Activated CD4-positive, alpha-beta memory T cell treated with anti-CD3 and anti-CD28 coated beads, Interleukin-2, amount 10 ng/mL, durations not matched to agents 7 days and 5 days (primary cell): Measurements from ENCODE around the gene EEPD1. TPM values are rescaled to one million over a fixed set of nuclear protein-coding genes. Genes with fewer than 3 reads are reported as not detected.
"Not testable (repeated sequence)": the region's sequence is repeated elsewhere in the genome, so short reads cannot be mapped to it uniquely, and the experiment has no call there.

Source experiments
- CTCF ChIA-PET: fragments of 350-600 bp; sonication (Branson Sonifier 250); formaldehyde crosslinking; loops from one replicate; lab custom pipeline; 2021; ENCODE audit warnings: antibody characterized with exemption, inconsistent platforms; lab: Charles Lee
- POLR2A ChIA-PET: fragments of 350-600 bp; sonication (Branson Sonifier 250); formaldehyde crosslinking; loops from one replicate; lab custom pipeline; 2021; ENCODE audit warnings: antibody characterized with exemption; lab: Charles Lee
- DNase-seq: peaks from one replicate; pipeline ENCODE4 v3.0.0-alpha.2; 2020
- H3K27ac Mint-ChIP-seq: one replicate; pipeline ENCODE4 v1.8.0; 2021; ENCODE audit warnings: mild to moderate bottlenecking, mixed read lengths
- H3K27me3 Mint-ChIP-seq: one replicate; pipeline ENCODE4 v1.8.0; 2021; ENCODE audit warnings: mixed read lengths
- H3K36me3 Mint-ChIP-seq: one replicate; pipeline ENCODE4 v1.8.0; 2021; ENCODE audit warnings: low read depth, mixed read lengths
- H3K4me1 Mint-ChIP-seq: one replicate; pipeline ENCODE4 v1.8.0; 2021; ENCODE audit warnings: mixed read lengths
- H3K4me3 Mint-ChIP-seq: one replicate; pipeline ENCODE4 v1.8.0; 2021; ENCODE audit warnings: mild to moderate bottlenecking, mixed read lengths
- H3K9me3 Mint-ChIP-seq: one replicate; pipeline ENCODE4 v1.8.0; 2021; ENCODE audit warnings: mixed read lengths
- total RNA-seq, 2 experiments: library from RNA; stranded (reverse); gene quantifications; one replicate each; pipeline ENCODE4 v1.2.3, GENCODE V29; 2021

EEPD1 gene
- total RNA-seq, 2 experiments from 2014 or later, result 6.5 to 8.5 TPM

DNA sequence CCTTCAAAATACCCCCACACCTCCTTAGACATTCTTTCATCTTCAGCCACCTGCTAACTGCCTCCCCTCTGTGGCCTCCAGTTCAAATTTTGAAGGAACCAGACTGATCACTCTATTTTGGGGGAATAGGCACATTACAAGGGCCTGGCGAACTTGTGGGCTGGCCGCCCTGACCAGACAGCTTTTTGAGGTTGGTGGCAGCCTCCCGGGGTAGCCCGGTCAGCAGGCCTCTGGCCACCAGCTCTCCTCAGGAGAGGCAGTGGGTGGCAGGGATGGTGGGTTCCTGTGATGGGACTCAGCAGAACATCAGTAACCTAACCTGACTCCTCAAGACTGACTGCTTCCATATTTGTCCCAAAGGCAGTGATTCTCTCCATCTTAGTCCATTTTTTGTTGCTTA is 17.4 kb upstream of the EEPD1 start:
- H3K27ac Mint-ChIP-seq, result no peak overlapping the region

DNA sequence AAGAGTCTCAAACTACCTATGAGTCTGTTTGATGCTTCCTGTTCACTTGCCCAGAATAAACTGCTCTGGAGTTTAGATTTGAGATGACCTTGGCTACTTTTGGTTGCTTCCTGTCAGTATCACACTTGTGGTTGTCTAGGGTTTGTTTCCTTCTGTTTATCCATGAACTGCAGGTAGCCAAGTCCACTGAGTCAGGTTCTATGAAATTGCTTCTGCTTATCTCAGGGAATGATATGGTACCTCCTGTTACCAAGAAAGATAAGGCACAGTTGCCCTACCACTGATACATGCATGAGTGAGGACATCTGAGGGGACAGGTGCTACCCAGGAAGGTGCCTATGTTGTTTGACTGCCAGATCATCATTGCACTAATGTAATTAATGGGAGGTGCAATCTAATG is 15.8 kb upstream of the EEPD1 start:
- Mint-ChIP-seq H3K9me3 (no peaks in the 10 kb centered on the region), H3K4me3 (no peak overlapping the region), H3K4me1 (peaks cover 4% of the 10 kb centered on the region), H3K27me3 (peaks cover 3% of the 10 kb centered on the region), H3K27ac (no peak overlapping the region), H3K36me3 (no peaks in the 10 kb centered on the region)
- ChIA-PET POLR2A (no interaction called here), CTCF (no interaction called here)
- DNase-seq, result no peak

More for the DNA sequence above, 17.4 kb upstream of the EEPD1 start:
- Mint-ChIP-seq H3K4me3 (no peak overlapping the region), H3K36me3 (no peaks in the 10 kb centered on the region), H3K27me3 (peaks cover 3% of the 10 kb centered on the region), H3K9me3 (no peaks in the 10 kb centered on the region), H3K4me1 (peaks cover 4% of the 10 kb centered on the region)
- ChIA-PET CTCF (no interaction called here), POLR2A (no interaction called here)
- no peak for DNase-seq

GRCh38 chr7:36137754-36138153 is 15.3 kb upstream of the EEPD1 start:
- ChIA-PET CTCF (no interaction called here), POLR2A (no interaction called here)
- Mint-ChIP-seq H3K4me3 (no peak overlapping the region), H3K36me3 (no peaks in the 10 kb centered on the region), H3K9me3 (no peaks in the 10 kb centered on the region), H3K27me3 (peaks cover 3% of the 10 kb centered on the region), H3K4me1 (peaks cover 4% of the 10 kb centered on the region), H3K27ac (no peak overlapping the region)
- DNase-seq, result no peak

DNA sequence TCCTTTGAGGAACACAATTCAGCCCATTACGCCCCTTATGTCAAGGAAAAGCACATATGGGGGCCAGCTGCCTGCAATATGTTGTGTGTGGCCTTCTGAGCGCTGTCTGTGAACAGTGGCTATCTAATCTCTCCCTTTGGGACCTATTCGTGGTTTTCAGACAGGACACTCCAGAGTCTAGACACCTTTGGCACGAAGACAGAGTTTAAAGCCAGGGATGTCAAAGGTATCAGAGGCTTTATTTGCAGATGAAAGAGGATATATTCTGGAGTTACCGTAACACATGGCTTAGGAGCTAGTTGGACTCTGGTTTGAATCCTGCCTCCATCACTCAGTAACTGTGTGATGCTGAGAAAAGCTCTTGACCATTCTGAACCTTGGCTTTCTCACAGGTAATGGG is 14.8 kb upstream of the EEPD1 start:
- ChIA-PET POLR2A (no interaction called here), CTCF (interaction anchor here (0.9 kb wide), 1 partner anchor 13 kb away, joined by 3 read pairs; no protein-coding TSS in a partner anchor)
- no peak for DNase-seq
- no peak overlapping the region for H3K27ac Mint-ChIP-seq
- H3K27me3 Mint-ChIP-seq, result peaks cover 3% of the 10 kb centered on the region
- no peaks in the 10 kb centered on the region for H3K9me3 Mint-ChIP-seq
- peaks cover 4% of the 10 kb centered on the region for H3K4me1 Mint-ChIP-seq
- H3K4me3 Mint-ChIP-seq, result no peak overlapping the region
- no peaks in the 10 kb centered on the region for H3K36me3 Mint-ChIP-seq

GRCh38 chr7:36141351-36141750 is 11.7 kb upstream of the EEPD1 start:
- no peak overlapping the region for H3K4me3 Mint-ChIP-seq

DNA sequence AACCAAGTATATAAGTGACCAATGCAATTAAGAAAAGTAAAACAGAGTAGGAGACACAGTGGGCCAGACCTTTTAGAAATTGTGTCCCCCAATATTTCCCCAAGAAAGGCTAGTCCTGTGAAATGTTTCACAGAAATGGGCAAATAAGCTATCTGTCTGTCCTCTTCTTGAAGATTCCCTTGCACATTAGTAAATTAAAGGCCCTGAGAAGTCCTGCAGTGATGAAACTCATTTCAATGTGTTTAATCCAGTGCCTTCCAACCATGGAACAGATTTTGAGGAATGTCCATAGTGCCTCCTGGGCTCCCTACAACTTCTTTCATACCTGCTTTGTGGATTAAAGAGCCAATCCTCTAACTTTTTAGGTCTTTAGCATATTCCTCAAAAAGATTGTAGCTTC is 11.2 kb upstream of the EEPD1 start:
- Mint-ChIP-seq H3K27me3 (peaks cover 11% of the 10 kb centered on the region), H3K9me3 (no peaks in the 10 kb centered on the region), H3K36me3 (no peaks in the 10 kb centered on the region), H3K4me1 (peaks cover 4% of the 10 kb centered on the region), H3K27ac (no peak overlapping the region), H3K4me3 (no peak overlapping the region)
- CTCF ChIA-PET, result interaction anchor here (1.6 kb wide), 1 partner anchor 9 kb away, joined by 4 read pairs; no protein-coding TSS in a partner anchor
- POLR2A ChIA-PET, result no interaction called here
- DNase-seq, result no peak

More at GRCh38 chr7:36141351-36141750, 11.7 kb upstream of the EEPD1 start:
- ChIA-PET POLR2A (no interaction called here), CTCF (interaction anchor here (1.6 kb wide), 1 partner anchor 9 kb away, joined by 4 read pairs; no protein-coding TSS in a partner anchor)
- no peak for DNase-seq
- Mint-ChIP-seq H3K27me3 (peaks cover 11% of the 10 kb centered on the region), H3K27ac (no peak overlapping the region), H3K9me3 (no peaks in the 10 kb centered on the region), H3K4me1 (peaks cover 4% of the 10 kb centered on the region), H3K36me3 (no peaks in the 10 kb centered on the region)

- CTCF ChIA-PET, result no interaction called here
- H3K9me3 Mint-ChIP-seq, result peaks cover 4% of the 10 kb centered on the region
- H3K27ac Mint-ChIP-seq, result no peak overlapping the region
- H3K27me3 Mint-ChIP-seq, result peaks cover 13% of the 10 kb centered on the region
- no peaks in the 10 kb centered on the region for H3K4me1 Mint-ChIP-seq
- POLR2A ChIA-PET, result interaction anchor here (1.3 kb wide), 1 partner anchor 143 kb away, joined by 3 read pairs; no protein-coding TSS in a partner anchor
- no peak overlapping the region for H3K4me3 Mint-ChIP-seq
- no peaks in the 10 kb centered on the region for H3K36me3 Mint-ChIP-seq
- no peak for DNase-seq
Measured at GRCh38 chr7:36144189-36144588, 8.9 kb upstream of the EEPD1 start.

- Mint-ChIP-seq H3K4me3 (no peak overlapping the region), H3K4me1 (no peaks in the 10 kb centered on the region), H3K27me3 (peaks cover 12% of the 10 kb centered on the region), H3K9me3 (peaks cover 4% of the 10 kb centered on the region), H3K27ac (no peak overlapping the region), H3K36me3 (no peaks in the 10 kb centered on the region)
- POLR2A ChIA-PET, result no interaction called here
- CTCF ChIA-PET, result no interaction called here
- DNase-seq, result no peak
Measured at GRCh38 chr7:36145686-36146085, 7.4 kb upstream of the EEPD1 start.

- H3K36me3 Mint-ChIP-seq, result no peaks in the 10 kb centered on the region
- H3K9me3 Mint-ChIP-seq, result peaks cover 4% of the 10 kb centered on the region
- ChIA-PET POLR2A (no interaction called here), CTCF (no interaction called here)
- peaks cover 12% of the 10 kb centered on the region for H3K27me3 Mint-ChIP-seq
- H3K4me1 Mint-ChIP-seq, result peaks cover 3% of the 10 kb centered on the region
- no peak overlapping the region for H3K27ac Mint-ChIP-seq
- DNase-seq, result no peak
- H3K4me3 Mint-ChIP-seq, result no peak overlapping the region
Measured at GRCh38 chr7:36147361-36147760, 5.7 kb upstream of the EEPD1 start.

DNA sequence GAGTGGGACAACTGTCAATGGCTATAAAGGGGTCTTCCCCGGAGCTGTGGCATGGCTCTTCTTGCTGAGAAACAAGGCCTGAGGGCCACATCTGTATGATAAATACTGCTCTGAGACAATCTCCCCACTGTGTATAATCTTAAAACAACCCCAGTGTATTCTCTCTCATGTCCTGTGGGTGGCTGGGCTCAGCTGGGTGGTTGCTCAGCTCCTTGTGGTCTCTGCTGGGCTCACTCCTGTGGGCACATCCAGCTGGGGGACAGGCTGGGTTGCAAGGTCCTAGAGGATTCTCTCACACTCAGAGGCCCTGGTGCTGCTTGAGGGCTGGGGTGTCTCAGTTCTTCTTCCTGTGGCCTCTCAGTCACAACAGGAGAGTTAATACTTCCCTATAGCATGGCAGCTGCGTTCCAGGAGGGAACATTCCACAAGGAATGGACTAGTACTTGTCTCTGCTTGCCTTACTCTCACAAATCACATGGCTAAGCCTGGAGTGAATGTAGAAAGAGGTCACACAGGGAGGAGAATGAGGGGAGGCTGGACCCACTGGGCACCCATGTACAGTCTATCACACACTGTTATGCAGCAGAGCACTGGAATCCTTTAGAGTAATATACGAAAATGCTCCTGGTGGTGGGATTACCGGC is 4.5 kb upstream of the EEPD1 start:
- Mint-ChIP-seq H3K4me3 (no peak overlapping the region), H3K27ac (no peak overlapping the region), H3K36me3 (no peaks in the 10 kb centered on the region), H3K9me3 (peaks cover 4% of the 10 kb centered on the region), H3K27me3 (peaks cover 12% of the 10 kb centered on the region), H3K4me1 (peaks cover 5% of the 10 kb centered on the region)
- CTCF ChIA-PET, result no interaction called here
- POLR2A ChIA-PET, result no interaction called here
- no peak for DNase-seq

- H3K4me3 Mint-ChIP-seq, H3K36me3 Mint-ChIP-seq, H3K27ac Mint-ChIP-seq, POLR2A ChIA-PET, CTCF ChIA-PET, H3K9me3 Mint-ChIP-seq, DNase-seq: not testable (repeated sequence)
- Mint-ChIP-seq H3K27me3 (peaks cover 12% of the 10 kb centered on the region), H3K4me1 (peaks cover 11% of the 10 kb centered on the region)
Measured at GRCh38 chr7:36149240-36149639, 3.8 kb upstream of the EEPD1 start.

DNA sequence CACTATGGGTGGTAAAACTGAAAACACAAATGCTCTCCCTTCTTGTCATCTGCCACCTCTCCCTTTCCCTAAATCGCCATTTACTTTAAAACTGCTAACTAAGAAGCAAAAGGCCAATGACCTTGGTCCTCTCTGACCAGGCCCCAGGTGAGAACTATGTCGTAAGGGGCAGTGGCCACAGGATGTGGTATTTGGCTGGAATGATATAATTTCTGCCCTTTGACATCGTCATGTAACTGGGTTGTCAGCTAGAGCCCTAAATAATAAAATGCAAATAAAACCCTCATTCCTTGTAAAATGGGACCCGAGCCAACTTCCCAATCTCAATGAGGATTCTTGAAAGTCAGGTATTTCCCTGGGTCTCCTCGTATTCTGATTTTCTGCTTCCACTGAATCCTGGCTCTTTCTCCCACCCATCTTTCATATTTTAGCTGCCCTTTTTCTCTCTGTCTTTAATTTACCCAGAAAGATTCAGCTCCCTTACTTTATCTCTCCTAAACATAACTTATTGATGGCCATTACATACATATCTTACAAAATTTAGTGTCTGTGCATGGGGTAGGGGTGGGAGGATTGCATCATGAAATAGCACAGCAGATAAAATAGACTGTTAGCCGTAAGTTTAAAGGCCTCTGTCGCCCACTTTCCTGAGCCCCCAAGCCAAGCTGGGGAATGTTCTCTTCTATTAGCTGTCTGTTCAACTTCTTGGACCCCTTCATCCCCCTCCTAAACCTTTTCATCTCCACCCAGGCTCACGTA is 3.2 kb upstream of the EEPD1 start:
- Mint-ChIP-seq H3K27ac (no peak overlapping the region), H3K4me1 (peaks cover 12% of the 10 kb centered on the region), H3K9me3 (peaks cover 4% of the 10 kb centered on the region), H3K27me3 (peaks cover 10% of the 10 kb centered on the region), H3K4me3 (no peak overlapping the region), H3K36me3 (no peaks in the 10 kb centered on the region)
- POLR2A ChIA-PET, result no interaction called here
- CTCF ChIA-PET, result no interaction called here
- no peak for DNase-seq

GRCh38 chr7:36151921-36152755 is 916 bp upstream of the EEPD1 start:
- Mint-ChIP-seq H3K4me3 (peak overlapping the region; percentile 72), H3K27me3 (peaks cover 2% of the 10 kb centered on the region), H3K9me3 (peaks cover 4% of the 10 kb centered on the region), H3K4me1 (peaks cover 15% of the 10 kb centered on the region), H3K27ac (no peak overlapping the region), H3K36me3 (no peaks in the 10 kb centered on the region)
- no peak for DNase-seq
- ChIA-PET POLR2A (no interaction called here), CTCF (no interaction called here)
